Measurements from ENCODE around the gene PLEKHA1.

DNA sequence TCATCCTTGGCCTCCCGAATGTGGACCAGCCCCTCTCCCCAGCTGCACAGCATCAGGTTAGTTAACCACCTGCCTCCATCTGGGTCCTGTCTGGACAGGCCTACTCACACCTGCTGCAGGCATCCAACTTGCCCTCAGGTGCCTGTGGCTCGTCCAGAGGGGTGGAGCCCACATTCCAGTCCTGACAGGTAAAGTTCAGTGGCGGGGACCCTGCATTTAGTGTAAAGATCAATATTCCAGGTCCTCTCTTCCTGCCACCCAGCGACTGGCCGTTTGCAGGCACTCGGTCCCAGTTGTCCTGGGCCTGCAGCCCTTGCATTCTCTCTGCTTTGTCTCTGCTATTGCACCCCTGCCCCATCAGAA is 101.8 kb downstream of the PLEKHA1 start:
- TF ChIP-seq EZH2phosphoT487 (IDR thresholded peaks at IDR 0.05; ENCODE audit: low read depth, severe bottlenecking, unreplicated experiment): no peak
- TF ChIP-seq, protein P1, sequence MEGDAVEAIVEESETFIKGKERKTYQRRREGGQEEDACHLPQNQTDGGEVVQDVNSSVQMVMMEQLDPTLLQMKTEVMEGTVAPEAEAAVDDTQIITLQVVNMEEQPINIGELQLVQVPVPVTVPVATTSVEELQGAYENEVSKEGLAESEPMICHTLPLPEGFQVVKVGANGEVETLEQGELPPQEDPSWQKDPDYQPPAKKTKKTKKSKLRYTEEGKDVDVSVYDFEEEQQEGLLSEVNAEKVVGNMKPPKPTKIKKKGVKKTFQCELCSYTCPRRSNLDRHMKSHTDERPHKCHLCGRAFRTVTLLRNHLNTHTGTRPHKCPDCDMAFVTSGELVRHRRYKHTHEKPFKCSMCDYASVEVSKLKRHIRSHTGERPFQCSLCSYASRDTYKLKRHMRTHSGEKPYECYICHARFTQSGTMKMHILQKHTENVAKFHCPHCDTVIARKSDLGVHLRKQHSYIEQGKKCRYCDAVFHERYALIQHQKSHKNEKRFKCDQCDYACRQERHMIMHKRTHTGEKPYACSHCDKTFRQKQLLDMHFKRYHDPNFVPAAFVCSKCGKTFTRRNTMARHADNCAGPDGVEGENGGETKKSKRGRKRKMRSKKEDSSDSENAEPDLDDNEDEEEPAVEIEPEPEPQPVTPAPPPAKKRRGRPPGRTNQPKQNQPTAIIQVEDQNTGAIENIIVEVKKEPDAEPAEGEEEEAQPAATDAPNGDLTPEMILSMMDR (IDR thresholded peaks at IDR 0.05; ENCODE audit: poor library complexity): no peak
